H1 (cell line): ENCODE data around the gene KRTAP21-2. TPM values are rescaled to one million over a fixed set of nuclear protein-coding genes. Genes with fewer than 3 reads are reported as not detected.

Experiments used
- CTCF ChIA-PET: fragments of 300-600 bp; sonication (Branson Sonifier 250); formaldehyde crosslinking; loops from one replicate; lab custom pipeline; 2021; ENCODE audit not compliant: partially characterized antibody; lab: Charles Lee
- POLR2A ChIA-PET: fragments of 300-600 bp; sonication (Branson Sonifier 250); formaldehyde crosslinking; loops from one replicate; lab custom pipeline; 2021; ENCODE audit warnings: inconsistent platforms; ENCODE audit not compliant: partially characterized antibody; lab: Charles Lee
- DNase-seq, 2 experiments: peaks; one replicate each; pipeline versions ENCODE4 v3.0.0 to v3.0.0-alpha.2; 2010 to 2022; ENCODE audit warnings: low spot score in 2 of 2, low read depth in 1 of 2, mixed read lengths in 1 of 2
- FAIRE-seq: peaks from 2 replicates; lab custom pipeline; 2011; peaks lifted over from hg19 to GRCh38; lab: Jason Lieb, UNC
- H2AFZ ChIP-seq: 2 replicates; pipeline ENCODE4 v1.8.1; 2012; ENCODE audit warnings: low read length, inconsistent platforms
- H2AK5ac ChIP-seq: 2 replicates; pipeline ENCODE4 v1.6.1; 2013; ENCODE audit warnings: low read depth, low read length
- H2BK120ac ChIP-seq: replicated peaks from 2 replicates; pipeline ENCODE3; 2013; ENCODE audit warnings: low read depth, low read length, inconsistent platforms
- H2BK12ac ChIP-seq: 2 replicates; pipeline ENCODE4 v1.6.1; 2013; ENCODE audit warnings: low read depth, low read length
- H2BK15ac ChIP-seq: 2 replicates; pipeline ENCODE4 v1.6.1; 2013; ENCODE audit warnings: low read length
- H2BK20ac ChIP-seq: 2 replicates; pipeline ENCODE4 v1.6.1; 2013; ENCODE audit warnings: low read length
- H2BK5ac ChIP-seq: 2 replicates; pipeline ENCODE4 v1.6.1; 2013; ENCODE audit warnings: low read depth, low read length
- H3K14ac ChIP-seq: 2 replicates; pipeline ENCODE4 v1.6.1; 2013; ENCODE audit warnings: inconsistent platforms; ENCODE audit not compliant: insufficient read length
- H3K18ac ChIP-seq: 2 replicates; pipeline ENCODE4 v1.6.1; 2013; ENCODE audit warnings: low read length; ENCODE audit errors: extremely low read depth
- H3K23ac ChIP-seq: 2 replicates; pipeline ENCODE4 v1.6.1; 2013; ENCODE audit warnings: inconsistent platforms; ENCODE audit not compliant: insufficient read length
- H3K23me2 ChIP-seq: 2 replicates; pipeline ENCODE4 v1.6.1; 2013; ENCODE audit warnings: low read depth, low read length
- H3K27ac ChIP-seq: 2 replicates; pipeline ENCODE4 v1.6.1; 2011; ENCODE audit warnings: low read depth, low read length, inconsistent platforms
- H3K27me3 ChIP-seq, 4 experiments: replicated peaks in 1 of 4; 1 replicate in 1 of 4; 2 replicates in 3 of 4; pipeline versions ENCODE4 v1.6.1 to v1.8.1; 2011 to 2013; ENCODE audit warnings: low read length in 3 of 4, mild to moderate bottlenecking in 3 of 4, inconsistent platforms in 2 of 4, mixed read lengths in 2 of 4, moderate library complexity in 1 of 4; ENCODE audit not compliant: control insufficient read depth in 3 of 4, insufficient read depth in 3 of 4; ENCODE audit errors: extremely low read depth in 1 of 4
- H3K36me3 ChIP-seq, 4 experiments: 2 replicates each; pipeline versions ENCODE4 v1.6.1 to v1.8.1; 2011 to 2013; ENCODE audit warnings: mild to moderate bottlenecking in 4 of 4, low read length in 3 of 4, moderate library complexity in 2 of 4, control low read depth in 1 of 4, inconsistent platforms in 1 of 4; ENCODE audit not compliant: insufficient read depth in 4 of 4, control insufficient read depth in 2 of 4
- H3K4ac ChIP-seq: replicated peaks from 2 replicates; pipeline ENCODE3; 2013; ENCODE audit warnings: low read length, low read depth, mixed read lengths, inconsistent platforms; ENCODE audit not compliant: insufficient read length
- H3K4me1 ChIP-seq, 4 experiments: replicated peaks in 1 of 4; 1 replicate in 1 of 4; 2 replicates in 3 of 4; pipeline versions ENCODE4 v1.6.1 to v1.8.1; 2011 to 2013; ENCODE audit warnings: low read length in 3 of 4, inconsistent platforms in 2 of 4, mixed read lengths in 1 of 4; ENCODE audit not compliant: insufficient read depth in 4 of 4, control insufficient read depth in 3 of 4
- H3K4me2 ChIP-seq, 2 experiments: 2 replicates each; pipeline versions ENCODE4 v1.6.1 to v1.8.1; 2011 to 2013; ENCODE audit warnings: low read depth in 2 of 2, low read length in 2 of 2, control low read depth in 1 of 2, inconsistent platforms in 1 of 2, mild to moderate bottlenecking in 1 of 2; ENCODE audit not compliant: insufficient read depth in 1 of 2
- H3K4me3 ChIP-seq, 4 experiments: fragments of 200-600, 300-600 bp in 1 of 4; sonication (generic), shearing (Covaris generic), sonication (Bioruptor Twin) in 1 of 4; 2 replicates each; pipeline versions ENCODE4 v1.5.1 to v1.8.1; 2011 to 2016; ENCODE audit warnings: low read length in 4 of 4, low read depth in 3 of 4, control low read depth in 2 of 4, inconsistent platforms in 2 of 4, mild to moderate bottlenecking in 2 of 4, mixed read lengths in 1 of 4, moderate library complexity in 1 of 4; ENCODE audit not compliant: insufficient read depth in 2 of 4; ENCODE audit errors: extremely low read depth in 1 of 4
- H3K56ac ChIP-seq: replicated peaks from 2 replicates; pipeline ENCODE3; 2013; ENCODE audit warnings: low read depth, mild to moderate bottlenecking, mixed read lengths, low read length, inconsistent platforms; ENCODE audit not compliant: insufficient read length
- H3K79me1 ChIP-seq: 2 replicates; pipeline ENCODE4 v1.6.1; 2013; ENCODE audit warnings: low read depth, low read length, control low read depth
- H3K79me2 ChIP-seq, 2 experiments: 2 replicates each; pipeline versions ENCODE4 v1.6.1 to v1.8.1; 2012 to 2013; ENCODE audit warnings: low read length in 2 of 2, mild to moderate bottlenecking in 2 of 2, inconsistent platforms in 1 of 2; ENCODE audit not compliant: insufficient read depth in 2 of 2, control insufficient read depth in 1 of 2
- H3K9ac ChIP-seq, 4 experiments: replicated peaks in 1 of 4; 1 replicate in 1 of 4; 2 replicates in 3 of 4; pipeline versions ENCODE4 v1.6.1 to v1.8.1; 2011 to 2013; ENCODE audit warnings: low read depth in 3 of 4, low read length in 3 of 4, control low read depth in 2 of 4, mild to moderate bottlenecking in 2 of 4, moderate library complexity in 2 of 4, inconsistent platforms in 1 of 4; ENCODE audit errors: extremely low read depth in 1 of 4
- H3K9me3 ChIP-seq, 2 experiments: 2 replicates each; pipeline versions ENCODE4 v1.6.1 to v1.8.1; 2012 to 2013; ENCODE audit warnings: mild to moderate bottlenecking in 2 of 2, moderate library complexity in 2 of 2, control low read depth in 1 of 2, inconsistent platforms in 1 of 2, low read depth in 1 of 2, low read length in 1 of 2, mixed read lengths in 1 of 2; ENCODE audit not compliant: insufficient read depth in 2 of 2
- H4K20me1 ChIP-seq, 2 experiments: replicated peaks in 1 of 2; 2 replicates each; pipeline versions ENCODE3 to v1.8.1; 2011 to 2013; ENCODE audit warnings: inconsistent platforms in 2 of 2, low read length in 2 of 2, mild to moderate bottlenecking in 1 of 2; ENCODE audit not compliant: insufficient read depth in 2 of 2, control insufficient read depth in 1 of 2
- H4K5ac ChIP-seq: 2 replicates; pipeline ENCODE4 v1.6.1; 2013; ENCODE audit warnings: low read length, low read depth, mixed read lengths, inconsistent platforms; ENCODE audit not compliant: insufficient read length
- H4K8ac ChIP-seq: 2 replicates; pipeline ENCODE4 v1.8.0; 2013; ENCODE audit warnings: mild to moderate bottlenecking, moderate library complexity, low read length, inconsistent platforms; ENCODE audit not compliant: insufficient read depth; ENCODE audit errors: extremely low read depth
- H4K91ac ChIP-seq: replicated peaks from 2 replicates; pipeline ENCODE3; 2013; ENCODE audit warnings: low read length, mixed read lengths, inconsistent platforms; ENCODE audit not compliant: insufficient read length
- BRCA1 ChIP-seq: IDR thresholded peaks from 2 replicates; pipeline ENCODE4 v1.6.1; 2012; ENCODE audit warnings: low read depth, low read length, improper control_type of control experiment
- JUN ChIP-seq: IDR thresholded peaks from 2 replicates; pipeline ENCODE4 v1.6.1; 2011; ENCODE audit warnings: low read depth, mild to moderate bottlenecking, improper control_type of control experiment, low read length
- RNF2 ChIP-seq: fragments of 200-900, 300-1000 bp; sonication (generic); IDR thresholded peaks from 2 replicates; pipeline ENCODE4 v1.7.1; 2016; ENCODE audit warnings: borderline replicate concordance, low read depth, mild to moderate bottlenecking, antibody characterized with exemption, low read length; ENCODE audit not compliant: poor library complexity, severe bottlenecking; ENCODE audit errors: missing control alignments
- RXRA ChIP-seq: IDR thresholded peaks from 2 replicates; pipeline ENCODE4 v1.6.1; 2011; ENCODE audit warnings: low read depth, mild to moderate bottlenecking, low read length, moderate library complexity; ENCODE audit not compliant: insufficient read depth
- WGBS, 2 experiments: shearing (Covaris generic) in 1 of 2; methylation state at CpG; one replicate each; pipeline versions ENCODE4 v1.1.6 to v1.1.7; 2013 to 2015; ENCODE audit warnings: low lambda C conversion rate in 2 of 2, mixed read lengths in 2 of 2, inconsistent platforms in 1 of 2, low coverage in 1 of 2, missing lambda C conversion rate in 1 of 2; ENCODE audit not compliant: insufficient replicate concordance in 2 of 2, insufficient coverage in 1 of 2, insufficient read length in 1 of 2; ENCODE audit errors: extremely low coverage in 1 of 2, missing lambda C conversion rate in 1 of 2; 5-methylcytosine and 5-hydroxymethylcytosine counted together
- polyA plus RNA-seq, 7 experiments: library from polyadenylated mRNA; depleted of rRNA in 3 of 7; stranded (reverse) in 5 of 7; unstranded in 2 of 7; fragments of >200 nt in 5 of 7; fragments of 200-250 nt in 2 of 7; gene quantifications; 1 replicate in 5 of 7; 2 replicates in 1 of 7; 4 replicates in 1 of 7; pipeline versions ENCODE4 v1.2.1 to v1.2.3, GENCODE V29; 2011 to 2013; ENCODE audit warnings: missing spikeins in 2 of 7, mixed read lengths in 2 of 7
- total RNA-seq: library from RNA; stranded (reverse); fragmentation: NEBNext Ultra II Directional; extraction: Animal tissue kit (Norgen Biotek cat#: 25700); gene quantifications from 2 replicates; pipeline ENCODE4 v1.2.1, GENCODE V29; 2021

Gene KRTAP21-2
- total and polyA plus RNA-seq, 2 of the 8 experiments (the other 6 are each of a cell fraction or from before 2014, with no cell fraction given), result not detected

- WGBS, 2 experiments, result 82% methylated on average over 1 of the region's 1 CpG; no CpG with 5 or more reads in 1 of the 2 experiments
- POLR2A ChIA-PET, result no interaction called here
- CTCF ChIA-PET, result no interaction called here
- TF ChIP-seq BRCA1 (no peak), JUN (no peak), RNF2 (no peak), RXRA (no peak)
Measured at GRCh38 chr21:30726726-30727125, 20.3 kb downstream of the KRTAP21-2 start.

More at GRCh38 chr21:30726726-30727125, 20.3 kb downstream of the KRTAP21-2 start:
- Histone ChIP-seq H2AFZ (no peak overlapping the region), H3K27ac (no peak overlapping the region), H4K91ac (no peak overlapping the region), H3K23ac (no peak overlapping the region), H3K79me2 (no peaks in the 10 kb centered on the region), H3K79me1 (no peaks in the 10 kb centered on the region), H4K20me1 (no peaks in the 10 kb centered on the region), H3K9ac (no peak overlapping the region), H3K4me2 (no peak overlapping the region), H3K9me3 (no peaks in the 10 kb centered on the region), H3K36me3 (no peaks in the 10 kb centered on the region), H3K4me1 (no peaks in the 10 kb centered on the region), H2BK15ac (no peak overlapping the region), H2BK5ac (no peak overlapping the region), H3K14ac (no peak overlapping the region), H3K27me3 (no peaks in the 10 kb centered on the region), H3K4me3 (no peak overlapping the region), H3K23me2 (no peaks in the 10 kb centered on the region; the same call in 1 of the 2 replicates), H3K56ac (no peak overlapping the region), H3K18ac (no peak overlapping the region), H2BK120ac (no peak overlapping the region), H3K4ac (no peak overlapping the region), H2AK5ac (no peak overlapping the region), H2BK12ac (no peak overlapping the region), H2BK20ac (no peak overlapping the region), H4K8ac (no peak overlapping the region), H4K5ac (no peak overlapping the region)
- FAIRE-seq (no peak), DNase-seq (no peak)
